HG03039 (cell line): Measurements from ENCODE around the gene SEPSECS.

ENCODE experiments used
- ATAC-seq: cut with Tn5 transposase; IDR thresholded peaks from one replicate; pipeline ENCODE4 v1.9.1; 2021; ENCODE audit warnings: mild to moderate bottlenecking, moderate library complexity; ENCODE audit not compliant: unreplicated experiment

Gene SEPSECS

DNA sequence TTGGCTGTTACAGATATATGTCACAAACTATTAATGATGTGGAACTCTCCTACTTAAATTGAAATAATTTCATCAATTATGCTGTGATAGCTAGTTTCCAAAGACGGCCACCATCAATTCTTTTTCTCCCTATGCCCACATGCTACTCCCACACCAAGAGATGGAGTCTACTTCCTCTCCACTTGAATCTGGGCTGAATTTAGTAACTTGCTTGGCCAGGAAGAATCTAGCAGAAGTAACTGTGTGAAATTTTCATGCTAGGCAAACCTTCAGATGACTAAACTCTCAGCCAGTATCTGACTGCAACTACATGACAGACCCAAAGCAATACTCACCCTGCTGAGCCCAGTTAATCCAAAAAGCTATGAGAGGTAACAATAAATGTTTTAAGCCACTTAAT lies 3.2 kb downstream of the SEPSECS start:
- no peak for ATAC-seq

DNA sequence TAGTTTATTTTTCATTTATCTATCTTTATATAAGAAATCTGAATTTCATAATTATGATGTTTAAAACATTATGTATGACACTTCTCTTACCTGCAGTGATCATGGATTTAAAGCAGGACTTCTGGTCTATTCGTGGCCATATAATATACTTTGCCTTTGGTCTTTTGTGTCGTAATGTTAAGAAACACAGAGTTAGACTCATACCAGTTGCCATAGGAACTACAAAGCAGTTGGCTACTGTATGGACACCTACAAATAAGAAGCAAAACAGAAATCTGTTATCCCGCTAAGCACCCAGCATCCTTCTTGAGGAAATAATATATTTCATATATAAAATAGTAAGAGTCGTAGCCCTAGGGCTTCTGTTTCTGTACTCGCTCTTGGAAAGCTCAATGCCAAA lies 4.3 kb downstream of the SEPSECS start:
- no peak for ATAC-seq

DNA sequence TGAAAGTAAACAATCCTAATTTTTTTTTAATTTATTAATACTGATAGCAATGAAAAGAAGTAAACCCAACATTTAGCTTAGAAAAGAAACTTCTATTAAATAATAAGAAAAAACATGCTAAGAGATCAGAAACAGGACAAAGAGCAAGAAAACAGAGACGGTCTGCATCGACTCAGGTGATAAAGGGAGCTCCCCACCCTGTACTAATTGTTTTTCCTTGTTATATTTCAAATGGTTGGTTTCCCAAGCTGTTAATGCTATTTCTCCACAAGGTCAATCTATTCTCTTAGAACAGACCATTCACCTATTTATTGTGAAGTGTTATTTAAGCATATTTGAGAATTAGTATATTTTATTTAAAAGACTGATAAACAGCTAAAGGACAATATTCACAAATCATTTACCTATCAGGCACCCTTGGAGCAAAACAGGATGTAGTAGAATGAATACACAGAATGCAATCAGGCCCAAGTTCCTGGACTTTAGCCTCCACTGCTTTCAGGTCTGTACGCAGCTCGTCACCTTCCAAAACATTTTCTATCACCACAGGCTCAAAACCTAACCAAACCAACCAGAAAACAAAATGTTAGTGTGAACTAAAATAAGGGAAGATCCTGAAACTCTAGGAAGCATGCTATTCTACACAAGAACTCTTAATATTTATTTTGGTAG lies 5.5 kb downstream of the SEPSECS start:
- ATAC-seq: no peak

DNA sequence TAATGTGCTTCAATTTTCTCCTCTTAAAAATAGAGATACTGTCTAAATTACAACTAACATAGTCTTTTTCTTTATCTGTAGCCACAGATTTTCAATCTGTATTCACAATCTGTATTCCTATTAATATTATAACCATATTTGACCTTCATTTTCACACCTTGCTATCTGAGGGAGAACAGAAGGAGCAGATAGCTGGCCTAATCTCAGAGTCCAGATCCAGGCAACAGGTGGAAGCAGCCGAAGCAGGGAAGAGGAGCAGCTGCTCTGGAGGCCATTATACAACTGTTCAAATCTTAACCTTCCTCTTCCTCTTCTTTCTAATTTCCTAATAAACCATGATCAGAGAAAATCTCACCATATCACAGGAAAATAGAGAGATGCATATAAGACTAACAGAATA lies 14.2 kb downstream of the SEPSECS start:
- ATAC-seq: no peak

DNA sequence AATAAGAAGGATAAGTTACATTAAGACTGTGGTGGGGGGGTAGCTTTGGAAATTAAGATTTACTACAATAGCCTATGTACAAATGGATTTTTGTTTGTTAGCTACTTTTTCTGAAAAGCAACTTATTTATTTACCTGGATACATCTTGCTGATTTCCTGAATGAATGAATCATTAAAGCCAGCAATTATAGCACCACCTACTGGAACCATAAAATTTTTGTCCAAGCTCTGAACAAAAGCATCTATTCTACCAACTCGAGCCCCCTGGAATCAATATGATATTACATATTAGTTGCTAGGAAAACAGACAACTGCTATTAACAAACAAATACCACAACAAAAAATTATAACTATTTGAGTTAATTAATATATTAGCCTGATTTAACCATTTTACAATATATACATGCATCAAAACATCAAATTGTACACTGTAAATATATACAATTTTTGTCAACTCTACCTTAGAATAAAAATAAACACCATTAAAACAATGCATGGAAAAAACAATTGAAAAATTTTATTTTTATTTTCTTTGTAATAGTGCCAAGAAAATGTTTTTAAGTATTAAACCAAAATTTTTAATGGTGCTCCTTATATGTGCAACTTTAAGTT lies 15.3 kb downstream of the SEPSECS start:
- no peak for ATAC-seq

DNA sequence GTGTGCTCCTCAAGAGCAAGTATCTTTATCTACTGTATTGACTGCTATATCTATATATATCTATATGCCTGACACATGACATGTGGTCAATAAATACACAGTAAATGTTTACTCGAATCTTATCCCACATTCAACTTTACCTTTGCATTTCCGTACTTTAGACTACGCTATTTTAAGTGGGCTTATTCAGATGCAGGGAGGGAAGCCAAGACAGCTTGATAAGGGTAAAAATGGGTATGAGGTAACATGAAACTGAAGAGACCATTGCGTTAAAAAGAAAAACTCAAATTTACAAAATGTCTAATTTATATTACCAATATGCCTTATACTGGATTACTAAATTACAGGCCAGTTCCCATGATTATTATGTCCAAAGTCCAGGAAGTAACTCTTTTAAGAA lies 17.8 kb downstream of the SEPSECS start:
- no peak for ATAC-seq

DNA sequence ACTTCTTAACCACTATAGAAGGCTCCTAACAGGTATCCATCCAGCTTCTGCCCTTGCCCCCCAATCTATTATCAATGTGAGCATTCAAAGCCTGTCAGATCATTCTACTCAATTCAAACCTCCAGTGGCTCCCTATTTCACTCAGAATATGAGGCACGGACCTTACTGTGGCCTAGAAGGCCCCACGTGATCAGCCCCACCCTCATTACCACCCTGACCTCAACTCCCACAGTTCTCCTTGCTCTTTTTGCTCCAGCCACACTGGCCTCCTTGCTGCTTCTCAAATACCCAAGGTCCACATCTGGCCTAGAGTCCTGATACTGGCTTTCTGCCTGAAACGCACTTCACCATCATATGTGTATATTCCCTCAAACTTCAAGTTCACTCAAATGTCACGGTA lies 18.7 kb downstream of the SEPSECS start:
- ATAC-seq: no peak

DNA sequence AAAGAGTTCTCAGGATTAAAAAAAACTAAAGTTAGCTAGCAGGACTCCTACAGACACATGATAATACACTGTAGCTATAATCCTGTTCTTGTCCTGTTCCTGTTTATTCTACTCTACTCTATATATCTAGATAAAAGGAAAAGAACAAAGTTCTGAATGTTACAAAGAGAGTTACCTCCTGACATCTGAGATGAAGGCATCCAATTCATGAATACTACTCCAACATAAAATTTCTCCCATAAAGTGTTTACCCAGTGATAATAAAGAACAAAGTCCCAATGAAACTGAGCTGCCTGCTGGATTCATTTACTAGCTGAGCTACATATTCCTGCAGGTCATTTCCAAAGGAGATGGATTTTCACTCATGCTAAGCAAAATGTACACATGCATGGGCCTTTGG lies 27.1 kb downstream of the SEPSECS start:
- ATAC-seq: no peak

DNA sequence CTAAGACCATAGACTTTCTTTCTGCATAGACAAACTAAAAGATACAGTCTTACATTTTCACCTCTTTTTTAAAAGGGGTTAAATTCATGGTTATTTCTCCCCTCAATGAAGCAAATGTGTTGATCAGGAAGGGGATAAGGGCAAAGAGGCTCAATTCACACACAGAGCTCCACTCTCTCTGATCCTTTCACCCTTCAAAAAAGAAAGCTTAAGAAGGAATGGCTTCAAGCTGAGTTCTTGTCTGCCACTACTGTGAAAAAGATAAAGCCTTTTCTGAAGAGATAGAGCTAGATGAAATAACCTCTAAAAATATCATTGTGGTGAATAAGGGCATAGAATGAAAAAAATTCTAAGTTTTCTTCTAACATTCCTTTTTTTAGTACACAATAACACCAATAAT lies 28.3 kb downstream of the SEPSECS start:
- no peak for ATAC-seq

DNA sequence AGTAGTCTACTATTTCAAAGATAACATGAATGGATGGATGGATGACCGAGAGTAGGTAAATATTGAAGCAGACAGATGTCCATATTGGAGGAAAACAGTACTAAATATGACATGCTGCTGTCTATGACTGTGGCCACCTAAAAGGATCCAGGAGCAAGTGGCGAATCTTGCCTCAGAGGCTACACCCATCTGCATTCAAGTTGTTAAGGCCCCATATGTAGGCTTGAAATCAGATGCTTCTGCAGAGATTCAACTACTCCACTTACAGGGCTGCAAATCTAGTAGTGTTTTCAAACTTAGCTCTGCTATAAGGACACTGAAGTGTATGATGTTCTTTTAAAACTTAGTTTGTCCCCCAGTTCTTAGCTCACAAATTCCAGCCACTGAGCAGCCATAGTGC lies 28.9 kb downstream of the SEPSECS start:
- no peak for ATAC-seq

DNA sequence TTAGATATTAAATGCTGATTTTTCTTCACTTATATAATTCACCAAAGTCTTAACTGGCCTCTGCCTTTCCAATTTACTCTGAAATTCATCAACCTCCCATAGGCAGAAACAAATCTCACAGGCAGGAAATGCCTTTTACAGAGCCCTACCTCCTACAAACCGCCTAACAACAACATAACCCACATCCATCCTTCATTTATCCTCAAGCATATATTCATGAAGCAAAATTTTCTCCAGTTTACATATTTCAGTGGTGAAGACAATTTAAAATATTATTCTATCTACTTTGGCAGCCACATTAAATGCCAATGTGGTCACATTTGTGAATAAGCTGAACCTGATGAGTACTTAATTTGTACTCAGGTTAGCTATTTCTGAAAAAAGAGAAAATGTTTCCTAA lies 30.3 kb downstream of the SEPSECS start:
- no peak for ATAC-seq

DNA sequence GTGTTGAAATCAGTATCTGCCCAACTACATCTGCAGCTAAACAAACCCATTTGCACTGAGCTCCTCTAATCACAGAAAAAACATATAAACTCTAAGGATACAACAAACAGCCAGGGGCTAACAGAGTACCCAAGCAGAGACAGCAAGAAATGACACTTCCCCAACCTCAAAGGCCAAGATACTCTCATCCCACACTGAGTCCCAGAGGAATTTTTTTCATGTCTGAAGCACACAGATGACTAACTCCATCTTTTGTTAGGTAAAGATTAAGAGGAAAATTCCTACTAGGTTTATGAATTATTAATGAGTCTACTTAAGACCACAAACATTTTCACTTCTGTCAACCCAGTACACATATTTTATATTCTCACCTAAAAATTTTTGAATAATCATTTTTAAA lies 31.6 kb downstream of the SEPSECS start:
- no peak for ATAC-seq

DNA sequence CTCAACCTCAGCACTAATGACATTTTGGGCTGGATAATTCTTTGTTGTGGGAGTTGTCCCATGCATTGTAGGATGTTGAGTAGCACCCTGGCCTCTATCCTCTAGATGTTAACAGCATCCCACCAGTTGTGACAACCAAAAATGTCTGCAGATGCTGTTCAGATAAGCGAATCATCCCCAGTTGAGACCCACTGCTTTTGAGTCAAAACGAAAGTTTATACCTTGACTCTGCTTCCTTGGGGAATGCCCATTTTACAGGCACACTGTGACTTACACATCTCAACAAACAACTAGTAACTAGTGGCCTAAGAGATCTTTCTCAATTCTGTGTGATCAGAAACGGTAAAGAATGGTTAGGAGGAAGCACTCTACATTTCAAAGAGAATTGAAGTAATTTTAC lies 37.0 kb downstream of the SEPSECS start:
- peak; percentile 98 for ATAC-seq

DNA sequence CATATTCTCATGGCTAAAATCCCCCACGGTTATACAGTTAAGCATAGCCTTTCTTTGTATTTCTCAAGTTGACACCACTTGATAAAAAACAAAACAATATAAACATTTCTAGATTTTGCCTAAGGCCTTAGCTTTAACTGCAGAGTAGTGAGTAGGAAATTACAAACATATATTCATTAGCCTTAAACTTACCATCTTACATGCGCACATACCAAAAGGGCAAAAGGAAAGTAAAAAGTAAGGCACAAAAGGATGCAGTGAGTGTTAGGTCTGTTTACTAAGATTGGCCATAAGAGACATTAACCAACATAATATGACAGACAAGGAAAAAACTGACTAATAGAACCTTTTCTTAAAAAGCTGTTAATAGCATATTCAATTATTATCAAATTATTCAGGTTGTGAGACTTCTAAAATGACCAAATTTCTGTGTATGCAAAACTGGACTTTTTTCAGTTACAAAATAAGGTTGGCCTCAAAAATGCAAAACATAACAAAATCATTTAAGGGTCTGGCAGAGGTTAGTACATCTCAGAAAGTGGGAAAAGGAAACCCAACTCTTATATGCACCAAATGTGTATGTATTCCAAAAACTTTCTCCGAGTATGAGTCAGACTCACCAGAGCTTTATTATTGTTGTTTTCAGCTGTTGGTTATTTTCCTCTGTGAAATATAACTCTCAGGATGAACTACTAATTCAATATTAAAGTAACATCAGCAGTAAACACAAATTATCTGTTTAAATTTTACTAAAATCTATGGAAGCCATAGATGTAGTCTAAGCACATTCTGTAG lies 39.9 kb downstream of the SEPSECS start:
- ATAC-seq: no peak

DNA sequence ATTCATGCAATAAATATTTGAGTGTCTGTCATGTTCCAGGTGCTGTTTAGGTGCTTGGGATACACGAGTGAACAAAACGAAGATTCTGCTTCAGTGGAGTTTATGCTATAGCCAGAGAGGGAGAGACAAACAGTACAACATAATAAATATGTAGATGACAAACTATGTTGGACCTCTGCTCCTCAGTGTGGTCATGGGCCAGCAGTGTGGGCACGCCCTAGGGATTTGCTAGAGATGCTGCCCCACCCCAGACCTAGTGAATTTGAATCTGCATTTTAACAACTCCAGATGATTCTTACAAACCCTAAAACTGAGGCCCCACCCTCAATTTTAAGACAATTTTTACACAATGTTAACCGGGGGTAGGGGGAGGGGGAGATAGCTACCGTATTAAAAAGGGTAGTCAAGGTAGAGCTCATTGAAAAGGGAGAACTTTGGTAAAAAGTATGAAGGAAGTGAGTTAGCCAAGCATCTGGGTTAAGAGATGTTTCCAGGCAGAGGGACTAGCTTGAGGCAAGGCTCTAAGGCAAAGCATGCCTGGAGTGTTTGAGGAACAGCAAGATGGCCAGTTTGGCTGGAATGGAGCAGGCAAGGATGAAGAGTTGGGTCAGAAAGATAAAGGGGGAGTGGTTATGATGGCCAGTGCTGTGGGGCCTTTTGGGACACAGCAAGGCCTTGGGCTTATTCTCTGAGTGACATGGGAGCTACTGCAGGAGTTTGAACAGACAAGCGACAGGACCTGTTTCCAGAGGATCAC lies 42.4 kb downstream of the SEPSECS start:
- no peak for ATAC-seq

DNA sequence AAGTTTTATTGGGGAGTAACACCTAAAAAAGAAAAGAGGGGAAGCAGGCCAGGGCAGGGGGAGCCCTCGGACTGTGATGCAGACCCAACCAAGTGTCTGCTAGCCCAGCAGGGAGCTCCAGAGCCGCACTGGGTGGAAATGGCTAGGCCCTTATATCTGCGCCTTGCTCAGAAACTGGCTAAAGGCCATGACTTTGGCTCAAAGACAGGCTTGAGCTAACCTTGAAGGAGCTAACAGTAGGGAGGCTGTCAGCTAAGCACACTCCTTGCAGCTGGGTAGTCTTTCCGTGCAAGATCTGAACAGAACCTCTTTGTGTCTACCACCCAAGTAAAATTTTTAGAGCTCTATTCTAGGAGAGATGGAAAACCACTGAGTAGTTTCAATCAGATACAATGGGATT lies 43.0 kb downstream of the SEPSECS start:
- ATAC-seq: no peak

DNA sequence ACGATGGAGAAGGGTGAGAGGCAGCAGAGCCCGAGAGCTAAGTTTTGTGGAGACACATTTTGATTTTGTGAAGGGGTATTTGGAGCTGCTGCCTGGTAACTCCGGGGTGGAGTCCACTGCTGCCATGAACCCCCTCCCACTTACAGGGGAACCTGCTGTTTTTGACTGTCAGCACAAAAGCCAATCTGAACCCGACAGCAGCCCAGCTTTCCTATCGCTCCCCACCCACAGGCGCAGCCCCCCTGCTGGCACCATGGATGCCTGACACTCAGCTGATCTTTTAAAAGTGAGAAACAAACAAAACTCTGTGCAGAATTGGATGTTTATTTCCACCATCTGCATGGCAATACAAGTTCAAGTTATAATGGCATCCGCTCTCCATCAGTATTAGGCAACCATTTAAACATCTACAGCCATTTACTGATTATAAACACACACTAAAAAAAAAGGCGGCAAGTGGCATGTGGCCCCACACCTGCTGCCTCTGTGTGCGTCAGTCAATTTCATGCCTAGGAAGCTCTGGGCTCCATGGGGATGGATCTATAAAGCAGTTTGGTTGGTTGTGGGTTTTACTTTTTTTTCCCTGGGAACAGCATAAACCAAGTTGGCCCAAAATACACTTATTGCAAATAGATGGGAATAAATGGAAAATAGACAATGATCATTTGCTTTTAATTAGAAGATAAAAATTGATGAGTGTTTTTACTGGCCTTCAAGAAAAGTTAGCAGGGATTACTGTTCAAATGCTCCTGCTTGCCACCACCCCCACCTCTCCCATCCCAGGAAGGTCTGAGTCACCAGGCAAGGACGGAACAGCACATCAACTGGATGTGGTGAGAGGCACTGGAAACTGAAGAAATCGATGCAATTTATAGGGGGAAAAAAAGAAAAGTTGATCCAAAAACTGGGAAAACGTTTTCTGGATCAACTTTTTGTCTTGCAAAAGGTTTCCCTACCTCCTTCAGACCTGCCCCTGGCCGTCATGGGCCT lies 46.0 kb downstream of the SEPSECS start:
- no peak for ATAC-seq

DNA sequence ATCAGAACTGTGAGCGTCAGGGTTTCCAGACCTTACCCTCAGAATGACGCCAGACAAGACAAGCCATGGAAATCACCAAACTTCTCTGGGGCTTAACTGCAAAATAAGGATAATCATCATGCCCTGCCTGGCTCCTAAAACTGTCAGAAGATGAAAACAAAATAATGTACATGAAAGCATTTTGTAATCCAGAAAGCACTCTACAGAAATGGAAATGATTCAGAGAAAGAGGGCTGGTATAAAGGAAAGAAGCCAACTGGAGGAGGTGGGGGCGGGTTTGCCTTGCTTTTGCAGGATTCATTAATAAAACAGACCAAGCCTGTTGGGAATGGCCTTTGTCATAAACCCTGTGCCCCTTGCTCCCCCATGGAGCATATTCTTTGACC lies 47.3 kb downstream of the SEPSECS start:
- ATAC-seq: no peak

DNA sequence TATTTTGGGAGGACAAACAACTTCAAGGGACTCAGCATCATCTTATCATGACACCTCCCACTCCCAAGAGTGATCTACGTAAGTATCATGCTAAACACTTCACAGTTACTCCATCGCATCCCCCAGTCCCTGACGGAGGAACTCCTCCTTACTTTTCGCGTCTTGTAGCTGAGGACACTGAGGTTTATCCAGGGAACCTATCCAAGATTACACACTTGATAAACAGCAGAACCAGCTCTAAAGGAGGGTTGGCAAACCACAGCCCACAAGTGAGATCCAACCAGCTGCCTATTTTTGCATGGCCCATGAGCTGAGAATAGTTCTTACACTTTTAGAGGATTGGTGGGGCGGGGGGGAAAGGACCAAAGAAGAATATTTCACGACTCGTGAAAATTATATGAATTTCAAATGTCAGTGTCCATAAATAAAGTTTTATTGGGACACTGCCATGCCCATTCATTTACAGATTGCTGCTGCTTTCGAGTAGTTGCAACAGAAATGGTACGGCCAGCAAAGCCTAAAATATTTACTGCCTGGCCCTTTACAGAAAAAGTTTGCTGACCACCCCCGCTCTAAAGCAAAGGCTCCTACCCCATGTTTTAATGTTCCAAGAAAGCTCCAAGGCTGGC lies 47.8 kb downstream of the SEPSECS start:
- ATAC-seq: no peak

DNA sequence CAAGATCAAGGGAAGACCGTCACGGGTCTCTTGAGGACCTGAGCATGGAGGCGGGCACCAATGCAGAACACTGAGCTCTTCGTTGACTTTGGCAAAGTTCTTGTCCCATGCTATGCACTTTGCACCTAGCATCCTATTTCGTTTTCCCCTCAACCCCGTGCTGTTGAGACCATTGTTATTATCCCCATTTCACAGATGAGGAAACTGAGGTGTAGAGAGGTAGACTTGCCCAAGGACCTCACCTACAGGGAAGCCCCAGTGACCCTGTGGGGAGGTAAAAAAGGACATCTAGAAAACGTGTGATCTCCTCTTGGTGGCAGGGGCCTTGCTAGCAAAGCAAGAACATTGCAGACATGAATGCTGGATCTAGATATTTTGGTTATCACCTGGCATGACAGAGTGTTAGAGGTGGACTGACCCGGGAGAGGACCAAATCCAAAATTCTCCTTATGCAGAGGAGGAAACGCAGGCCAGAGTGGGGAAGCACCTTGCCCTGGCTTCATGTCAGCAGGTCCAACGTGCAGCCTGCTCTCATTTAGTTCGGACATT lies 48.5 kb downstream of the SEPSECS start:
- ATAC-seq: no peak
